Right atrium auricular region (tissue), 2 donors: ENCODE measurements around the gene ST6GAL1. TPM values are rescaled to one million over a fixed set of nuclear protein-coding genes. Genes with fewer than 3 reads are reported as not detected.
A peak's percentile ranks its signal among the peaks of the same experiment; 100 is the strongest.

ENCODE experiments used
- DNase-seq: peaks from one replicate; pipeline ENCODE4 v3.0.0-alpha.2; 2019; ENCODE audit warnings: low spot score
- H3K27ac ChIP-seq, 2 donors: fragments of 200-600 bp; sonication (generic); 1 replicate in 1 of 2; 2 replicates in 1 of 2; pipeline ENCODE4 v1.5.1; 2016 to 2019
- H3K27me3 ChIP-seq, 2 donors: fragments of 200-600 bp; sonication (generic); one replicate each; pipeline versions ENCODE4 v1.5.1 to v1.6.0; 2017 to 2019
- H3K36me3 ChIP-seq: fragments of 200-600 bp; sonication (generic); one replicate; pipeline ENCODE4 v1.5.1; 2016
- H3K4me1 ChIP-seq, 2 donors: fragments of 200-600 bp; sonication (generic); one replicate each; pipeline versions ENCODE4 v1.5.1 to v1.6.0; 2017 to 2019
- H3K4me3 ChIP-seq, 2 donors: fragments of 200-600 bp; sonication (generic); 1 replicate in 1 of 2; 2 replicates in 1 of 2; pipeline ENCODE4 v1.5.1; 2017 to 2019; ENCODE audit warnings: mild to moderate bottlenecking in 1 of 2, moderate library complexity in 1 of 2
- H3K9me3 ChIP-seq, 2 donors: fragments of 200-600 bp; sonication (generic); one replicate each; pipeline ENCODE4 v1.5.1; 2019
- total RNA-seq, 2 donors: library from RNA; depleted of rRNA; stranded (reverse); fragments of >200 nt; gene quantifications; one replicate each; pipeline ENCODE4 v1.1.0, GENCODE V29; 2016
- TF ChIP-seq, protein P1 (sequence below), 2 donors: fragments of 200-600 bp; sonication (generic); IDR thresholded peaks; one replicate each; pipeline ENCODE4 v1.5.1; 2019; ENCODE audit warnings: antibody characterized with exemption in 2 of 2

The ST6GAL1 gene
- total RNA-seq, 2 donors from 2014 or later, result 55.1 to 94.3 TPM

DNA sequence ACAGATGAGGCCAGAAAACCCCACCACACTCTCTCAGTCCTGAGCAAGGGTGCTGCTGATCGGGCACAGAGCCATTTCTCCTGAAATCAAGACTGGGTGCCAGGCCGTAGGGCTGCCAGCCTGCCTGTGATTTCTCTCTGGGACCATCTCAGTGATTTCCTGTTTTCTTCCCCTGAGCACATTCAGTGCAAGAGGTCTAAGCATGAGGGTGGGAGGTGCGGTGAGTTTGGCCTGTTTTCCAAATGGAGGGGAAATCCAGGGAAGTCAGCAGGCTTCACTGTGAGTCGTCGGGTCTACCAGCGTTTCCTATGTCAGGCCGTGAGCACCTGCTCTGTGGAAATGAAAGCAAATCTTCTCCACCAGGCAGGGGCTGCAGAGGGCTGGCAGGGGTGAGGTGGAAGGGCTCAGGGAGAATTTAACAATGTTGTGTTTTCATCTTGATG is 82.3 kb downstream of the ST6GAL1 start:
- TF ChIP-seq, protein P1, sequence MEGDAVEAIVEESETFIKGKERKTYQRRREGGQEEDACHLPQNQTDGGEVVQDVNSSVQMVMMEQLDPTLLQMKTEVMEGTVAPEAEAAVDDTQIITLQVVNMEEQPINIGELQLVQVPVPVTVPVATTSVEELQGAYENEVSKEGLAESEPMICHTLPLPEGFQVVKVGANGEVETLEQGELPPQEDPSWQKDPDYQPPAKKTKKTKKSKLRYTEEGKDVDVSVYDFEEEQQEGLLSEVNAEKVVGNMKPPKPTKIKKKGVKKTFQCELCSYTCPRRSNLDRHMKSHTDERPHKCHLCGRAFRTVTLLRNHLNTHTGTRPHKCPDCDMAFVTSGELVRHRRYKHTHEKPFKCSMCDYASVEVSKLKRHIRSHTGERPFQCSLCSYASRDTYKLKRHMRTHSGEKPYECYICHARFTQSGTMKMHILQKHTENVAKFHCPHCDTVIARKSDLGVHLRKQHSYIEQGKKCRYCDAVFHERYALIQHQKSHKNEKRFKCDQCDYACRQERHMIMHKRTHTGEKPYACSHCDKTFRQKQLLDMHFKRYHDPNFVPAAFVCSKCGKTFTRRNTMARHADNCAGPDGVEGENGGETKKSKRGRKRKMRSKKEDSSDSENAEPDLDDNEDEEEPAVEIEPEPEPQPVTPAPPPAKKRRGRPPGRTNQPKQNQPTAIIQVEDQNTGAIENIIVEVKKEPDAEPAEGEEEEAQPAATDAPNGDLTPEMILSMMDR (IDR thresholded peaks at IDR 0.05), result no peak
- peak; percentile 59 for DNase-seq
- H3K4me1 ChIP-seq, result peaks cover 0 to 57% of the 10 kb centered on the region in 2 donors

DNA sequence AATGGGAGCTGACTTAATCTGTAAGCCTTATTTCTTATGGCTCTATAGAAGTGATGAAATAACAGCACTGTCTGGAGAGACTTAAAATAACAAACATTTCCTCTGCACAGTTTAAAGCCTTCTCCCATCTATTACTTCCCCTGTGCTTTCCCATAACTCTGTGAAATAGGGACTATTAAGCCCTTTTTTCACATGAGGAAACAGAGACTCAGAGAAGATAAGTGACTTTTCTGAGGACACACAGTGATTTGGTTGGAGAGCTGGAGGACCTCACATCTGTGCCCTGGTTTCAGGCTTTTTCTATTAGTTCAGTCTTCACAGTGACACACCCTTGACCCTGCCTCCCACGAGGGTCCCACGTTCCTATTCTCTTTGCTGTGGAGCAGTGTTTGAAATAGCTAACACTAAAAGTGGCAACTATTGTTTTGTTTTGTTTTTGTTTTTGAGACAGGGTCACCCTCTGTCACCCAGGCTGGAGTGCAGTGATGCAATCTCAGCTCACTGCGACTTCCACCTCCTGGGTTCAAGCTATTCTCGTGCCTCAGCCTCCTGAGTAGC is 82.9 kb downstream of the ST6GAL1 start:
- Histone ChIP-seq H3K36me3 (no peaks in the 10 kb centered on the region), H3K27me3 (no peaks in the 10 kb centered on the region), H3K4me1 (peaks cover 0 to 63% of the 10 kb centered on the region in 2 donors), H3K27ac (peak overlapping the region in 1 of 2 donors; percentile 47), H3K4me3 (no peak overlapping the region), H3K9me3 (no peaks in the 10 kb centered on the region)
- peak; percentile 50 for DNase-seq
- TF ChIP-seq, protein P1 (IDR thresholded peaks at IDR 0.05), result no peak

More for the DNA sequence above, 82.3 kb downstream of the ST6GAL1 start:
- Histone ChIP-seq H3K9me3 (no peaks in the 10 kb centered on the region), H3K27ac (peak overlapping the region; percentile 47 to 56), H3K36me3 (no peaks in the 10 kb centered on the region), H3K4me3 (no peak overlapping the region), H3K27me3 (no peaks in the 10 kb centered on the region)

DNA sequence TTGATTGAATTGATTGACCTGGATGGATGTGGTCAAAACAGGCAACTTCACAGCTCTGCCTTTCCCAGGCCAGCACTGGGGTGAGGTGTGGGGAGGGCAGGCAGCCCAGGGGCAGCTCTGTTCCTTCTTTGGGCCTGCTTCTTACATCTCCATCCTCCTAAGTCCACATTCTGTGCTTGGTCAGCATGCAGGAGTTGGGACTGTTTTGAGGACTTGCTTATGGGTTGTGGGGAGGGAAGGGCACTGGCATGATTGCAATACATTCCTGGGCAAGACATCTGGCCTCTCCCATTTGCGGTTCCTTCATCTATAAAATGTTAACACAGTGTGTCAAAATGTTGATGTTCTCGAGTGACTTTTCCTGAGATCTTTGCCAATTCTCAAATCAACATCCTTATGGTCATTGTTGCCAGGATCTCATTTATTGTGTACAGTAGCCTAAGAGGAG is 84.1 kb downstream of the ST6GAL1 start:
- TF ChIP-seq, protein P1 (IDR thresholded peaks at IDR 0.05), result no peak
- Histone ChIP-seq H3K27ac (no peak overlapping the region), H3K27me3 (no peaks in the 10 kb centered on the region), H3K9me3 (no peaks in the 10 kb centered on the region), H3K4me3 (no peak overlapping the region), H3K36me3 (no peaks in the 10 kb centered on the region), H3K4me1 (peaks cover 0 to 65% of the 10 kb centered on the region in 2 donors)
- peak; percentile 59 for DNase-seq

DNA sequence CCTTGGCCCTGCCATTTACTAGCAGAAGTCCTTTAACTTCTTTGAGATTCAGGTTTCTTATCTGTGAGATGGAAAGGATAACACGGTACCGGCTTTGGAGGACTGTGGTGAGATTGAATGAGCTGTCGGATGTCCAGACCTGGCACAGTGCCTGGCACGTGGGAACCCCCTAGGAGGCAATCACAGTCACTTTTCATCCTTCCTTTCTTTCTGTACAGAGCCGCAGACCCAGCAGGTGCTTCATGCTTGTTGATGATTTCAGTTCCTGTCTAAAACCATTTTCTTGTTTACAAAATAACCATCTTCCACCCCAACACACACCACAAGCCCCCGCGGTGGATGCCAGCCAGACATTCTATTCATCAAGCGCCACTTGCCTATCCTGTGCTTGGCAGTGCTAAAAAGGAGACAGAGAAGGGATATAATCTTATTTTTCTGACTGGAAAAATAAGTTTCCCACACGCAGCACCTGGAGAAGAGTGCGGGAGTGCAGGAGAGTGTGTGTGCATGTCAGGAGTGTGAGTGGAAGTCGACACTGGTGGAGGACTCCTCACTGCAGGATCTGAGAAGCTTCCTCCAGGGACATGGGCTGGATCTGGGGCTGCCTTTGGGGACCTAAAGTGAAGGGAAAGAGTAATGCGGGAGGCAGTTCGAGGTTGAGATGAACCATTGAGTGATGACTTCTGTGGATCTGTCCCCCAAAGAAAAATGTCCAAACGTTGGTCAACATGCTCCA is 85.7 kb downstream of the ST6GAL1 start:
- Histone ChIP-seq H3K27ac (no peak overlapping the region), H3K4me1 (peaks cover 0 to 58% of the 10 kb centered on the region in 2 donors)

DNA sequence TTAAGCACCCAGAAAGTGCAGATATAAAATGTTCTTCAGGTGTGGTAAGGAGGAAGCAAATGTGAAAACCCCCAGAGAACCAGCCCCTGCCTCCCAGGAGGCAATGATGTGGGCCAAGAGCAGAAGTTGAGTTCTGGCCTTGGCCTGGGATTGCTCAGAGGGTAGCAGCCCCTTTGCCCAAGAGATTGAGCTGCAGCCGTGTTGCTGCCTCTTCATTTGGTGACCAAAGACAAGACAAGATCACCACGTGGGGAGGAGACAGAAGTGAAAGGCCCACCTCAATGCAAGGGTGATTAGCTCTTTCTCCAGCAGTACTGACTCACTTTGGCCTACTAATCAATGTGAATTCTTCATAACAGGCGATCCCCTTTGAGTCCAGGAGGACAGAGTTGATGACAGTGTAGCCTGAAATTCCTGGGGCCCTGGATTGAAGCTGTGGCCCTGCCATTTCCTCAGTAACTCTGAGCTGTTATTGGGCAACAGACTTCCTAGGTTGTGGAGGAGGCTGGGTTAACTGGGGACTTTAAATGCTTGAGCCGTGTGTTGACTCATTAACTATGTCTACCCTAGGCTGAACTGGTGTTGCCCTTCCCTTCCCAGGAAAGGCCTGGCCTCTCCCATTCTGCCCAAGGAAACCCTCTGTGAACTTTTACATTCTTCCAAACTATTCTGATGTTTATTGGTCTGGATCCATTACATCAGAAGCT is 86.5 kb downstream of the ST6GAL1 start:
- H3K4me1 ChIP-seq, result peaks cover 0 to 58% of the 10 kb centered on the region in 2 donors

More for the DNA sequence above, 85.7 kb downstream of the ST6GAL1 start:
- H3K4me3 ChIP-seq, result no peak overlapping the region
- H3K9me3 ChIP-seq, result no peaks in the 10 kb centered on the region
- H3K36me3 ChIP-seq, result no peaks in the 10 kb centered on the region
- no peaks in the 10 kb centered on the region for H3K27me3 ChIP-seq
- TF ChIP-seq, protein P1 (IDR thresholded peaks at IDR 0.05), result no peak
- peak; percentile 55 for DNase-seq

More for the DNA sequence above, 86.5 kb downstream of the ST6GAL1 start:
- Histone ChIP-seq H3K36me3 (no peaks in the 10 kb centered on the region), H3K4me3 (no peak overlapping the region), H3K9me3 (no peaks in the 10 kb centered on the region), H3K27ac (peak overlapping the region; percentile 43 to 51), H3K27me3 (no peaks in the 10 kb centered on the region)
- TF ChIP-seq, protein P1 (IDR thresholded peaks at IDR 0.05), result no peak
- DNase-seq, result peak; percentile 60
